ENCODE data around the gene ZNF516. TPM values are rescaled to one million over a fixed set of nuclear protein-coding genes. Genes with fewer than 3 reads are reported as not detected.

ZNF516 gene
- total and polyA plus RNA-seq, 8 donors, result 5.4 to 21.3 (median 12.7) TPM

- no peaks in the 10 kb centered on the region for H3K27me3 ChIP-seq
- H3K27ac ChIP-seq, result no peak overlapping the region
- intact Hi-C loops (cut with DNase I), result no loop called here
- FAIRE-seq (no peak), DNase-seq (no peak), ATAC-seq (no peak)
- no peaks in the 10 kb centered on the region for H3K4me1 ChIP-seq
- H3K9me3 ChIP-seq, result no peaks in the 10 kb centered on the region
- no peak overlapping the region for H3K4me3 ChIP-seq
- TF ChIP-seq, protein P1, sequence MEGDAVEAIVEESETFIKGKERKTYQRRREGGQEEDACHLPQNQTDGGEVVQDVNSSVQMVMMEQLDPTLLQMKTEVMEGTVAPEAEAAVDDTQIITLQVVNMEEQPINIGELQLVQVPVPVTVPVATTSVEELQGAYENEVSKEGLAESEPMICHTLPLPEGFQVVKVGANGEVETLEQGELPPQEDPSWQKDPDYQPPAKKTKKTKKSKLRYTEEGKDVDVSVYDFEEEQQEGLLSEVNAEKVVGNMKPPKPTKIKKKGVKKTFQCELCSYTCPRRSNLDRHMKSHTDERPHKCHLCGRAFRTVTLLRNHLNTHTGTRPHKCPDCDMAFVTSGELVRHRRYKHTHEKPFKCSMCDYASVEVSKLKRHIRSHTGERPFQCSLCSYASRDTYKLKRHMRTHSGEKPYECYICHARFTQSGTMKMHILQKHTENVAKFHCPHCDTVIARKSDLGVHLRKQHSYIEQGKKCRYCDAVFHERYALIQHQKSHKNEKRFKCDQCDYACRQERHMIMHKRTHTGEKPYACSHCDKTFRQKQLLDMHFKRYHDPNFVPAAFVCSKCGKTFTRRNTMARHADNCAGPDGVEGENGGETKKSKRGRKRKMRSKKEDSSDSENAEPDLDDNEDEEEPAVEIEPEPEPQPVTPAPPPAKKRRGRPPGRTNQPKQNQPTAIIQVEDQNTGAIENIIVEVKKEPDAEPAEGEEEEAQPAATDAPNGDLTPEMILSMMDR (IDR thresholded peaks at IDR 0.05), result no peak
- 21% methylated on average over 6 of the region's 6 CpGs for WGBS, 2 donors
- no peaks in the 10 kb centered on the region for H3K36me3 ChIP-seq
These were observed 180.5 kb downstream of the ZNF516 start for GRCh38 chr18:76314496-76314895.

DNA sequence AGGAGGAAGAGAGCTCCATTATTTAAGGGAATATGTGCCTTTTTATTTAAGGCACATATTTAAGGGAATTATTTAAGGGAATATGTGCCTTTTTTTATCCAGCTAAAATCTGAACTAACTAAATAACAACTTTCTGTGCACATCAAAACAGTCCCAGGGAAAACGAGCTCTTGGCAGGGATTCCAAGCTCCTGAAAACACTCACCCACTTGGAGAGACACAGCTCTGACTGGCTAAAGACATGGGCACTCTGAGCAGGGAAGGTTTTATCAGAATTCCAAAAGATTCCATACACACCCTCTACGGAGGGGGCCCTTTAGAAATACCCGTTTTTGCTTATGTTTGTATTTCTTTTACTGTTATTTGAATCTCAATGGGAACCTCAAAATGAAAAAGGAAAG lies 181.0 kb downstream of the ZNF516 start:
- no peak for DNase-seq
- no peaks in the 10 kb centered on the region for H3K4me1 ChIP-seq

More for the DNA sequence above, 181.0 kb downstream of the ZNF516 start:
- Histone ChIP-seq H3K27ac (no peak overlapping the region), H3K27me3 (no peaks in the 10 kb centered on the region), H3K9me3 (no peaks in the 10 kb centered on the region), H3K4me3 (no peak overlapping the region), H3K36me3 (no peaks in the 10 kb centered on the region)
- ATAC-seq (no peak), FAIRE-seq (no peak)
- TF ChIP-seq, protein P1 (IDR thresholded peaks at IDR 0.05), result no peak
- 7% methylated on average over 3 of the region's 3 CpGs for WGBS, 2 donors
- intact Hi-C loops (cut with DNase I), result no loop called here
